Karpas-422 (cell line): Measurements from ENCODE around the gene TCTA. TPM values are rescaled to one million over a fixed set of nuclear protein-coding genes. Genes with fewer than 3 reads are reported as not detected.

Experiments
- DNase-seq: peaks from one replicate; pipeline ENCODE4 v3.0.0-alpha.2; 2015
- H2AFZ ChIP-seq: fragments of 200-600 bp; sonication (generic); 2 replicates; pipeline ENCODE4 v1.6.1; 2014; ENCODE audit warnings: antibody characterized with exemption, low read length, mixed read lengths
- H3K27ac ChIP-seq: fragments of 200-600 bp; sonication (generic); 2 replicates; pipeline ENCODE4 v1.5.1; 2014; ENCODE audit warnings: mild to moderate bottlenecking, low read length, moderate library complexity
- H3K27me3 ChIP-seq: fragments of 200-600 bp; sonication (generic); 2 replicates; pipeline ENCODE4 v1.6.1; 2014; ENCODE audit warnings: low read length, mixed read lengths
- H3K36me3 ChIP-seq: fragments of 200-600 bp; sonication (generic); 2 replicates; pipeline ENCODE4 v1.6.1; 2014; ENCODE audit warnings: low read length, mixed read lengths; ENCODE audit not compliant: insufficient read depth
- H3K4me1 ChIP-seq: fragments of 200-600 bp; sonication (generic); 2 replicates; pipeline ENCODE4 v1.6.1; 2014; ENCODE audit warnings: mild to moderate bottlenecking, low read length, mixed read lengths
- H3K4me2 ChIP-seq: fragments of 200-600 bp; sonication (generic); 2 replicates; pipeline ENCODE4 v1.6.1; 2014; ENCODE audit warnings: low read length, low read depth, mild to moderate bottlenecking; ENCODE audit not compliant: poor library complexity, severe bottlenecking
- H3K4me3 ChIP-seq: fragments of 200-600 bp; sonication (generic); 2 replicates; pipeline ENCODE4 v1.5.1; 2014; ENCODE audit warnings: mild to moderate bottlenecking, antibody characterized with exemption, low read length, mixed read lengths
- H3K79me2 ChIP-seq: fragments of 200-600 bp; sonication (generic); 2 replicates; pipeline ENCODE4 v1.6.1; 2014; ENCODE audit warnings: mild to moderate bottlenecking, low read length, mixed read lengths
- H3K9ac ChIP-seq: fragments of 200-600 bp; sonication (generic); 2 replicates; pipeline ENCODE4 v1.6.0; 2014; ENCODE audit warnings: low read length
- H3K9me2 ChIP-seq: fragments of 200-600 bp; sonication (generic), shearing (Covaris generic); replicated peaks from 2 replicates; pipeline ENCODE4 v1.6.0; 2014; ENCODE audit warnings: mild to moderate bottlenecking, low read length, moderate library complexity; ENCODE audit not compliant: insufficient read depth
- H3K9me3 ChIP-seq: fragments of 300-700, 200-600 bp; sonication (generic); 2 replicates; pipeline ENCODE4 v1.6.1; 2014; ENCODE audit warnings: low read length, mixed read lengths
- H4K20me1 ChIP-seq: fragments of 200-600 bp; sonication (generic); 2 replicates; pipeline ENCODE4 v1.6.1; 2014; ENCODE audit warnings: mild to moderate bottlenecking, antibody characterized with exemption, low read length, low read depth; ENCODE audit not compliant: insufficient read depth
- total RNA-seq: library from RNA; depleted of rRNA; stranded (reverse); fragments of >200 nt; shearing (Covaris generic); gene quantifications from 2 replicates; pipeline ENCODE4 v1.2.3, GENCODE V29; 2014; ENCODE audit warnings: low replicate concordance; rRNA removed

Gene TCTA
- total RNA-seq, 1 experiment from 2014 or later = 17.2 TPM

GRCh38 chr3:49460188-49460890 lies 48.1 kb downstream of the TCTA start:
- H3K4me1 ChIP-seq = no peaks in the 10 kb centered on the region
- no peaks in the 10 kb centered on the region for H3K36me3 ChIP-seq
- no peak overlapping the region for H3K4me3 ChIP-seq
- H3K79me2 ChIP-seq = no peaks in the 10 kb centered on the region
- H2AFZ ChIP-seq = no peak overlapping the region
- H3K9me2 ChIP-seq = no peaks in the 10 kb centered on the region
- no peak for DNase-seq
- H4K20me1 ChIP-seq = no peaks in the 10 kb centered on the region
- no peaks in the 10 kb centered on the region for H3K9me3 ChIP-seq
- no peak overlapping the region for H3K9ac ChIP-seq
- H3K27ac ChIP-seq = no peak overlapping the region
- no peaks in the 10 kb centered on the region for H3K27me3 ChIP-seq
- no peak overlapping the region for H3K4me2 ChIP-seq

GRCh38 chr3:49460956-49461355 lies 48.7 kb downstream of the TCTA start:
- H3K27ac ChIP-seq = no peak overlapping the region
- H3K4me1 ChIP-seq = no peaks in the 10 kb centered on the region
- H3K9me2 ChIP-seq = no peaks in the 10 kb centered on the region
- H3K9ac ChIP-seq = no peak overlapping the region
- no peak overlapping the region for H3K4me2 ChIP-seq
- H3K79me2 ChIP-seq = no peaks in the 10 kb centered on the region
- no peak overlapping the region for H3K4me3 ChIP-seq
- H4K20me1 ChIP-seq = no peaks in the 10 kb centered on the region
- H3K27me3 ChIP-seq = no peaks in the 10 kb centered on the region
- H3K36me3 ChIP-seq = no peaks in the 10 kb centered on the region
- no peak for DNase-seq
- H3K9me3 ChIP-seq = no peaks in the 10 kb centered on the region
- no peak overlapping the region for H2AFZ ChIP-seq

GRCh38 chr3:49461443-49462171 lies 49.4 kb downstream of the TCTA start:
- Histone ChIP-seq H3K9me3 (no peaks in the 10 kb centered on the region), H4K20me1 (no peaks in the 10 kb centered on the region), H2AFZ (no peak overlapping the region), H3K4me1 (no peaks in the 10 kb centered on the region), H3K27ac (no peak overlapping the region), H3K79me2 (no peaks in the 10 kb centered on the region), H3K4me2 (no peak overlapping the region), H3K9me2 (no peaks in the 10 kb centered on the region), H3K4me3 (no peak overlapping the region), H3K36me3 (no peaks in the 10 kb centered on the region), H3K27me3 (no peaks in the 10 kb centered on the region), H3K9ac (no peak overlapping the region)
- no peak for DNase-seq

GRCh38 chr3:49462222-49462621 lies 50.0 kb downstream of the TCTA start:
- H4K20me1 ChIP-seq = no peaks in the 10 kb centered on the region
- DNase-seq = no peak
- H3K9me3 ChIP-seq = no peaks in the 10 kb centered on the region
- H3K79me2 ChIP-seq = no peaks in the 10 kb centered on the region
- H3K27ac ChIP-seq = no peak overlapping the region
- H2AFZ ChIP-seq = no peak overlapping the region
- H3K9ac ChIP-seq = no peak overlapping the region
- H3K27me3 ChIP-seq = no peaks in the 10 kb centered on the region
- H3K36me3 ChIP-seq = no peaks in the 10 kb centered on the region
- no peak overlapping the region for H3K4me2 ChIP-seq
- H3K4me1 ChIP-seq = no peaks in the 10 kb centered on the region
- no peak overlapping the region for H3K4me3 ChIP-seq
- H3K9me2 ChIP-seq = no peaks in the 10 kb centered on the region

GRCh38 chr3:49465270-49466034 lies 53.2 kb downstream of the TCTA start:
- H3K9me3 ChIP-seq = no peaks in the 10 kb centered on the region
- DNase-seq = no peak

More at GRCh38 chr3:49465270-49466034, 53.2 kb downstream of the TCTA start:
- Histone ChIP-seq H3K27me3 (no peaks in the 10 kb centered on the region), H3K27ac (no peak overlapping the region), H3K4me2 (no peak overlapping the region), H3K9ac (no peak overlapping the region), H2AFZ (peak overlapping the region; percentile 50; the same call in 1 of the 2 replicates), H3K4me1 (peaks cover 10% of the 10 kb centered on the region), H3K4me3 (no peak overlapping the region), H3K79me2 (no peaks in the 10 kb centered on the region), H3K9me2 (no peaks in the 10 kb centered on the region), H4K20me1 (no peaks in the 10 kb centered on the region), H3K36me3 (no peaks in the 10 kb centered on the region)

Other genes starting within 250 kb of the TCTA start
- 18.4 and 22.0 TPM in 2 replicates for gene CCDC71, start 246.1 kb upstream of the TCTA start, total RNA-seq
- 8.4 and 16.5 TPM in 2 replicates for gene KLHDC8B, start 240.8 kb upstream of the TCTA start, total RNA-seq
- gene C3orf62, start 135.2 kb upstream of the TCTA start, total RNA-seq = 1.6 and 3.6 TPM in 2 replicates
- gene USP4, start 72.4 kb upstream of the TCTA start, total RNA-seq = 30.0 and 31.7 TPM in 2 replicates
- gene GPX1, start 54.1 kb upstream of the TCTA start, total RNA-seq = 89.0 and 127 TPM in 2 replicates
- gene RHOA, start 447 bp upstream of the TCTA start, total RNA-seq = 227 and 281 TPM in 2 replicates
- 2.4 and 5.9 TPM in 2 replicates for gene AMT, start 10.1 kb downstream of the TCTA start, total RNA-seq
- 17.8 and 23.9 TPM in 2 replicates for gene NICN1, start 16.9 kb downstream of the TCTA start, total RNA-seq
- gene DAG1, start 57.8 kb downstream of the TCTA start, total RNA-seq = 11.3 and 19.1 TPM in 2 replicates
- 0.37 and 0.61 TPM in 2 replicates for gene BSN, start 142.1 kb downstream of the TCTA start, total RNA-seq